Fibroblast of skin of left biceps (primary cell): ENCODE results near the gene CHRNA4.
"Not testable (repeated sequence)": the region's sequence is repeated elsewhere in the genome, so short reads cannot be mapped to it uniquely, and the experiment has no call there.

Source experiments
- DNase-seq, 2 experiments: peaks; one replicate each; pipeline ENCODE4 v3.0.0-alpha.2; 2013; ENCODE audit warnings: low read depth in 2 of 2

The CHRNA4 gene

GRCh38 chr20:63310265-63310991 lies 50.7 kb downstream of the CHRNA4 start:
- no peak for DNase-seq

GRCh38 chr20:63309261-63310071 lies 51.7 kb downstream of the CHRNA4 start:
- DNase-seq = no peak

- DNase-seq = no peak
These were observed 52.8 kb downstream of the CHRNA4 start for GRCh38 chr20:63308218-63308911.

GRCh38 chr20:63307538-63308217 lies 53.5 kb downstream of the CHRNA4 start:
- DNase-seq = no peak

GRCh38 chr20:63306673-63307537 lies 54.2 kb downstream of the CHRNA4 start:
- DNase-seq = no peak

GRCh38 chr20:63305933-63306672 lies 55.0 kb downstream of the CHRNA4 start:
- DNase-seq = not testable (repeated sequence)

GRCh38 chr20:63305393-63305792 lies 55.8 kb downstream of the CHRNA4 start:
- no peak for DNase-seq

GRCh38 chr20:63303095-63303666 lies 58.0 kb downstream of the CHRNA4 start:
- DNase-seq = no peak

- DNase-seq = no peak
These were observed 59.5 kb downstream of the CHRNA4 start for GRCh38 chr20:63301671-63302070.

- DNase-seq = no peak
These were observed 62.3 kb downstream of the CHRNA4 start for GRCh38 chr20:63298731-63299312.

- no peak for DNase-seq
These were observed 63.2 kb downstream of the CHRNA4 start for GRCh38 chr20:63297796-63298572.

- DNase-seq = no peak
These were observed 63.8 kb downstream of the CHRNA4 start for GRCh38 chr20:63297371-63297781.

- no peak for DNase-seq
These were observed 64.4 kb downstream of the CHRNA4 start for GRCh38 chr20:63296531-63297299.

GRCh38 chr20:63295846-63296245 lies 65.3 kb downstream of the CHRNA4 start:
- no peak for DNase-seq

GRCh38 chr20:63295422-63295821 lies 65.7 kb downstream of the CHRNA4 start:
- DNase-seq = no peak

- DNase-seq = no peak
These were observed 66.1 kb downstream of the CHRNA4 start for GRCh38 chr20:63295018-63295417.

- no peak for DNase-seq
These were observed 66.6 kb downstream of the CHRNA4 start for GRCh38 chr20:63294536-63294900.
